Measurements from ENCODE around the gene ZNF724.
"Not testable (repeated sequence)": the region's sequence is repeated elsewhere in the genome, so short reads cannot be mapped to it uniquely, and the experiment has no call there.

ZNF724 gene

GRCh38 chr19:23249911-23250649 lies at the start of gene ZNF724:
Gene ZNF724, minus strand, starts transcription at chr19:23250394. Its CDS starts 152 bp downstream, at chr19:23250242.
- peak; percentile 93 for DNase-seq

- DNase-seq = no peak
Measured at GRCh38 chr19:23294141-23294540, 43.9 kb upstream of the ZNF724 start.

GRCh38 chr19:23289966-23290365 lies 39.8 kb upstream of the ZNF724 start:
- DNase-seq = not testable (repeated sequence)

GRCh38 chr19:23287620-23288019 lies 37.4 kb upstream of the ZNF724 start:
- no peak for DNase-seq

- DNase-seq = no peak
Measured at GRCh38 chr19:23286477-23286876, 36.3 kb upstream of the ZNF724 start.

GRCh38 chr19:23285948-23286347 lies 35.8 kb upstream of the ZNF724 start:
- no peak for DNase-seq

GRCh38 chr19:23285326-23285725 lies 35.1 kb upstream of the ZNF724 start:
- not testable (repeated sequence) for DNase-seq

GRCh38 chr19:23283925-23284324 lies 33.7 kb upstream of the ZNF724 start:
- peak; percentile 10 for DNase-seq

GRCh38 chr19:23281663-23282276 lies 31.6 kb upstream of the ZNF724 start:
- DNase-seq = no peak

GRCh38 chr19:23278118-23278517 lies 27.9 kb upstream of the ZNF724 start:
- not testable (repeated sequence) for DNase-seq

- peak; percentile 88 for DNase-seq
Measured at GRCh38 chr19:23273590-23274412, 23.6 kb upstream of the ZNF724 start.

- no peak for DNase-seq
Measured at GRCh38 chr19:23273022-23273589, 22.9 kb upstream of the ZNF724 start.

GRCh38 chr19:23263870-23264590 lies 13.8 kb upstream of the ZNF724 start:
- no peak for DNase-seq

GRCh38 chr19:23263396-23263795 lies 13.2 kb upstream of the ZNF724 start:
- no peak for DNase-seq

GRCh38 chr19:23262920-23263319 lies 12.7 kb upstream of the ZNF724 start:
- no peak for DNase-seq

GRCh38 chr19:23261496-23262020 lies 11.4 kb upstream of the ZNF724 start:
- DNase-seq = no peak

GRCh38 chr19:23260956-23261355 lies 10.8 kb upstream of the ZNF724 start:
- no peak for DNase-seq

GRCh38 chr19:23259961-23260360 lies 9.8 kb upstream of the ZNF724 start:
- DNase-seq = no peak

- DNase-seq = no peak
Measured at GRCh38 chr19:23255700-23256099, 5.5 kb upstream of the ZNF724 start.

GRCh38 chr19:23254141-23254910 lies 4.1 kb upstream of the ZNF724 start:
- no peak for DNase-seq

- DNase-seq = not testable (repeated sequence)
Measured at GRCh38 chr19:23253256-23253655, 3.1 kb upstream of the ZNF724 start.

- no peak for DNase-seq
Measured at GRCh38 chr19:23241419-23241818, 8.8 kb downstream of the ZNF724 start.

Data from NCI-H1092 treated with DMSO at 0.1 percent for 48 hours (cell line).